Measurements from ENCODE around the gene OXLD1. TPM values are rescaled to one million over a fixed set of nuclear protein-coding genes. Genes with fewer than 3 reads are reported as not detected.

OXLD1 gene
- 38.6 and 39.5 TPM in 2 replicates for total RNA-seq
- total RNA-seq (2013): 45.9 TPM
- polyA plus RNA-seq: 53.5 and 102 TPM in 2 replicates
- 57.7 and 63.0 TPM in 2 replicates for polyA minus RNA-seq

DNA sequence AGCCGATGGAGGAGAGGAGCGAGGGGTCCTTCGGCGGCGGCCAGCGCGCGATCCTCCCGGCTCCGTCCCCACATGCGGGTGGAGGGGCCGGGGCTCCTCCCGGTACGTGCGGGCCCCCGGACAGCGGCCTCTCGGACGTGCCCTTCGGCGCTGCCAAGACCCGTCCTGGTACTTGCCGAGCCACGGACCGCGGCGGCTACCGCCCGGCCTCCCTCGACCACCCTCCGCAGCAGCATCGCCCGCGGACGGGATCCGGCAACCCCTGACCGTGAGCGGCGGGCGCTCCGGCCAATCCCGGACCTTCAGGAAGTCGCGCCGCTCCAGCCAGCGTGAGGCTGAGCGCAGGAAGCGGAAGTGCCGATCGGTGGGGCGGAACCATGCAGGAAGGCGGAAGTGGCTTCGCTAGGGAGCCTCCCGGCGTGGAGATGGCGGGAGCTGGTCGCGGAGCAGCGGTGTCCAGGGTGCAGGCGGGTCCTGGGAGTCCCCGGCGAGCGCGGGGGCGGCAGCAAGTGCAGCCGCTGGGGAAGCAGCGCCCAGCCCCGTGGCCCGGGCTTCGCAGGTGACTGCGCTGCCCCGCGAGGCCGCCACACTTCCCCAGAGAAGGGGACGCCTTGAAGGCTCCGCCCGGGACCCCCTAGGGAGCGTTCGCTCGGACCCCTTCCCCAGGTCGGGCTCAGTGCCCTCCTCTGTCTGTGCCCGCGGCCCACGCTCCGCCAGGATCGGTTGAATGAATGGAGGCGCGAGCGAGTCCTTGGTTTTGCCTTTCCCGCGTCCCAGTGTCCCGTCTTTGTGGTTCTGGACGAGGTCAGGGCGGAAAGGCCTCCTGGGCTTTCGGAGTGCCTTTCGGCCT lies at the start of gene OXLD1, which contains the start of gene CCDC137:
OXLD1 (minus strand) TSS at position 264 of the 850 bp plus-strand sequence; CDS start at position 236, 28 bp downstream.
CCDC137 (plus strand) TSS at position 396 of the 850 bp plus-strand sequence; CDS start at position 426, 30 bp downstream.
- Mint-ChIP-seq H3K4me1 (peaks cover 23% of the 10 kb centered on the region), H3K4me3 (peak within 1 kb of the TSS; percentile 91), H3K27ac (peak within 1 kb of the TSS; percentile 96), H3K27me3 (no peaks in the 10 kb centered on the region), H3K9me3 (ENCODE audit: insufficient read depth) (no peaks in the 10 kb centered on the region)
- H3K79me2 ChIP-seq (ENCODE audit: control insufficient read depth, insufficient read depth, low read length): peaks cover 54% of the 10 kb centered on the region
- peak within 1 kb of the TSS; percentile 69 to 80 for H3K27ac ChIP-seq (ENCODE audit: low read length in 2 of 2)
- no peaks in the 10 kb centered on the region for H3K27me3 ChIP-seq (replicated peaks in 1 of 4; ENCODE audit: control extremely low read depth in 1 of 4, control insufficient read depth in 3 of 4, insufficient read depth in 4 of 4, low read length in 3 of 4)
- peak within 1 kb of the TSS; percentile 93 for H3K4me2 ChIP-seq (replicated peaks; ENCODE audit: low read depth, low read length, poor library complexity, severe bottlenecking)
- TF ChIP-seq, protein P1, sequence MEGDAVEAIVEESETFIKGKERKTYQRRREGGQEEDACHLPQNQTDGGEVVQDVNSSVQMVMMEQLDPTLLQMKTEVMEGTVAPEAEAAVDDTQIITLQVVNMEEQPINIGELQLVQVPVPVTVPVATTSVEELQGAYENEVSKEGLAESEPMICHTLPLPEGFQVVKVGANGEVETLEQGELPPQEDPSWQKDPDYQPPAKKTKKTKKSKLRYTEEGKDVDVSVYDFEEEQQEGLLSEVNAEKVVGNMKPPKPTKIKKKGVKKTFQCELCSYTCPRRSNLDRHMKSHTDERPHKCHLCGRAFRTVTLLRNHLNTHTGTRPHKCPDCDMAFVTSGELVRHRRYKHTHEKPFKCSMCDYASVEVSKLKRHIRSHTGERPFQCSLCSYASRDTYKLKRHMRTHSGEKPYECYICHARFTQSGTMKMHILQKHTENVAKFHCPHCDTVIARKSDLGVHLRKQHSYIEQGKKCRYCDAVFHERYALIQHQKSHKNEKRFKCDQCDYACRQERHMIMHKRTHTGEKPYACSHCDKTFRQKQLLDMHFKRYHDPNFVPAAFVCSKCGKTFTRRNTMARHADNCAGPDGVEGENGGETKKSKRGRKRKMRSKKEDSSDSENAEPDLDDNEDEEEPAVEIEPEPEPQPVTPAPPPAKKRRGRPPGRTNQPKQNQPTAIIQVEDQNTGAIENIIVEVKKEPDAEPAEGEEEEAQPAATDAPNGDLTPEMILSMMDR (IDR thresholded peaks at IDR 0.05): no peak
- no peak for TF ChIP-seq EZH2 (IDR thresholded peaks at IDR 0.05; ENCODE audit: borderline replicate concordance, insufficient read depth, low read depth, low read length, poor library complexity, severe bottlenecking)
- peaks cover 0 to 25% of the 10 kb centered on the region in 2 experiments for H3K36me3 ChIP-seq (replicated peaks in 1 of 2; ENCODE audit: control extremely low read depth in 1 of 2, control insufficient read depth in 1 of 2, extremely low read depth in 1 of 2, insufficient read depth in 2 of 2, low read length in 1 of 2)
- no peaks in the 10 kb centered on the region for H3K9me3 ChIP-seq (ENCODE audit: control extremely low read depth in 1 of 3, control insufficient read depth in 2 of 3, insufficient read depth in 1 of 3, low read length in 2 of 3)
- DNase-seq (peak; percentile 94), ATAC-seq (ENCODE audit: low read depth) (peak; percentile 97)
- peaks cover 8% of the 10 kb centered on the region for H4K20me1 ChIP-seq (ENCODE audit: control insufficient read depth, insufficient read depth, low read length, poor library complexity, severe bottlenecking)
- WGBS (ENCODE audit: insufficient coverage): under 1% methylated on average over 96 of the region's 96 CpGs
- H2AFZ ChIP-seq (ENCODE audit: insufficient read depth, low read depth, low read length, poor library complexity, severe bottlenecking): peak within 1 kb of the TSS; percentile 89
- peaks cover 19 to 25% of the 10 kb centered on the region in 2 donors for H3K4me1 ChIP-seq (ENCODE audit: control insufficient read depth in 2 of 2, insufficient read depth in 2 of 2, low read length in 2 of 2)
- peak within 1 kb of the TSS; percentile 77 to 98 (median 93) for H3K4me3 ChIP-seq (ENCODE audit: control extremely low read depth in 1 of 5, extremely low read depth in 1 of 5, insufficient read depth in 1 of 5, low read depth in 2 of 5, low read length in 4 of 5)
- ChIA-PET POLR2A (interaction anchor here (0.5 to 0.7 kb wide), 2 partner anchors 17 to 628 kb away, joined by 3 read pairs; partner anchors contain the start of genes ARL16 and HGS), CTCF (interaction anchor here (1.8 kb wide), 1 partner anchor 17 kb away, joined by 5 read pairs; the partner anchor contains the start of genes ARL16 and HGS)
- intact Hi-C loops (cut with micrococcal nuclease): loop anchor here (1.0 to 2.0 kb wide), 5 partner anchors 17 to 427 kb away; partner anchors contain the start of genes ARL16, FAAP100, MRPL12 and NDUFAF8
- H3K9ac ChIP-seq (ENCODE audit: low read length): peak within 1 kb of the TSS; percentile 88

Data from B cell (primary cell).